GM21528 (cell line): Measurements from ENCODE around the gene MRPL21.

Source experiments
- ATAC-seq: cut with Tn5 transposase; IDR thresholded peaks from one replicate; pipeline ENCODE4 v1.9.1; 2021; ENCODE audit warnings: mild to moderate bottlenecking, moderate library complexity; ENCODE audit not compliant: unreplicated experiment, low FRiP score

MRPL21 gene

GRCh38 chr11:68935516-68936357 lies 32.1 kb upstream of the MRPL21 start:
- no peak for ATAC-seq

- ATAC-seq = no peak
Measured at GRCh38 chr11:68935066-68935465, 31.4 kb upstream of the MRPL21 start.

- ATAC-seq = no peak
Measured at GRCh38 chr11:68934666-68935065, 31.0 kb upstream of the MRPL21 start.

GRCh38 chr11:68934321-68934645 lies 30.7 kb upstream of the MRPL21 start:
- ATAC-seq = no peak

- no peak for ATAC-seq
Measured at GRCh38 chr11:68933605-68934320, 30.1 kb upstream of the MRPL21 start.

GRCh38 chr11:68932933-68933577 lies 29.4 kb upstream of the MRPL21 start:
- ATAC-seq = no peak

GRCh38 chr11:68932358-68932757 lies 28.7 kb upstream of the MRPL21 start:
- ATAC-seq = no peak

GRCh38 chr11:68931911-68932310 lies 28.3 kb upstream of the MRPL21 start:
- no peak for ATAC-seq

- no peak for ATAC-seq
Measured at GRCh38 chr11:68930991-68931855, 27.6 kb upstream of the MRPL21 start.

GRCh38 chr11:68929706-68930570 lies 26.3 kb upstream of the MRPL21 start:
- ATAC-seq = no peak

GRCh38 chr11:68929135-68929534 lies 25.5 kb upstream of the MRPL21 start:
- ATAC-seq = no peak

GRCh38 chr11:68928136-68928880 lies 24.7 kb upstream of the MRPL21 start:
- ATAC-seq = no peak

- ATAC-seq = no peak
Measured at GRCh38 chr11:68927280-68928135, 23.9 kb upstream of the MRPL21 start.

- ATAC-seq = no peak
Measured at GRCh38 chr11:68925611-68926010, 22.0 kb upstream of the MRPL21 start.

GRCh38 chr11:68924073-68924925 lies 20.7 kb upstream of the MRPL21 start:
- no peak for ATAC-seq

GRCh38 chr11:68923614-68924013 lies 20.0 kb upstream of the MRPL21 start:
- ATAC-seq = no peak

- no peak for ATAC-seq
Measured at GRCh38 chr11:68916439-68916838, 12.8 kb upstream of the MRPL21 start.
